Activated CD8-positive, alpha-beta T cell treated with anti-CD3 and anti-CD28 coated beads for 36 hours (primary cell): ENCODE results near the gene SLC4A1. TPM values are rescaled to one million over a fixed set of nuclear protein-coding genes. Genes with fewer than 3 reads are reported as not detected.

Experiments used
- ATAC-seq: fragments of 200-7000 bp; cut with Tn5 transposase; one replicate; pipeline ENCODE4 v1.10.0; 2021; ENCODE audit warnings: mild to moderate bottlenecking, moderate library complexity
- CTCF ChIA-PET: fragments of 350-600 bp; sonication (Branson Sonifier 250); formaldehyde crosslinking; loops from one replicate; lab custom pipeline; 2021; ENCODE audit warnings: antibody characterized with exemption; lab: Charles Lee
- POLR2A ChIA-PET: fragments of 350-600 bp; sonication (Branson Sonifier 250); formaldehyde crosslinking; loops from one replicate; lab custom pipeline; 2021; ENCODE audit warnings: antibody characterized with exemption; lab: Charles Lee
- DNase-seq: peaks from one replicate; pipeline ENCODE4 v3.0.0-alpha.2; 2020
- H3K27ac Mint-ChIP-seq: one replicate; pipeline ENCODE4 v1.8.0; 2021; ENCODE audit warnings: mild to moderate bottlenecking, mixed read lengths
- H3K27me3 Mint-ChIP-seq: one replicate; pipeline ENCODE4 v1.8.0; 2021; ENCODE audit warnings: mixed read lengths
- H3K36me3 Mint-ChIP-seq: one replicate; pipeline ENCODE4 v1.8.0; 2021; ENCODE audit warnings: low read depth, mixed read lengths
- H3K4me1 Mint-ChIP-seq: one replicate; pipeline ENCODE4 v1.8.0; 2021; ENCODE audit warnings: low read depth, mixed read lengths
- H3K4me3 Mint-ChIP-seq: one replicate; pipeline ENCODE4 v1.8.0; 2021; ENCODE audit warnings: mild to moderate bottlenecking, moderate library complexity, mixed read lengths
- H3K9me3 Mint-ChIP-seq: one replicate; pipeline ENCODE4 v1.8.0; 2021; ENCODE audit warnings: mixed read lengths
- intact Hi-C: fragments of 100-400 bp; cut with micrococcal nuclease; formaldehyde crosslinking; loops from one replicate; pipeline ENCODE4 v1.10.0; 2022
- total RNA-seq, 2 experiments: library from RNA; stranded (reverse); gene quantifications; one replicate each; pipeline ENCODE4 v1.2.3, GENCODE V29; 2021
- TF ChIP-seq, protein P1 (sequence below): fragments of 200-600 bp; IDR thresholded peaks from one replicate; pipeline ENCODE4 v1.8.0; 2022; ENCODE audit warnings: antibody characterized with exemption, mild to moderate bottlenecking

SLC4A1 gene
- total RNA-seq, 2 experiments from 2014 or later, result not detected

DNA sequence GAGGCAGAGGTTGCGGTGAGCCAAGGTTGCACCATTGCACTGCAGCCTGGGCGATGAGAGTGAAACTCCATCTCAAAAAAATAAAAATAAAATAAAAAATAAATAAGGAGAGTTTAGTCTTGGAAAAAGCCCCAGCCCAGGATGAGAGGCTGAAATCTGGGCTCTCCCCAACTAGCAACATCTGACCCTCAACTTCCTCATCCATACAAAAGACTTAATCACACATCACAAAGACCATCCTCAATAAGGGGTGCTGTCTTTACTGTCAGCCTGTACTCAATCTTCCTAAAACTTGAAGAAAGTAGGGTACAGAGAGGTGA, 11.4 kb upstream of the SLC4A1 start:
- CTCF ChIA-PET, result interaction anchor here (1.5 kb wide), 1 partner anchor 14 kb away, joined by 5 read pairs; no protein-coding TSS in a partner anchor
- POLR2A ChIA-PET, result interaction anchor here (0.8 kb wide), 2 partner anchors 108 to 158 kb away, joined by 3 to 4 read pairs; no protein-coding TSS in a partner anchor

GRCh38 chr17:44277976-44278375, 10.0 kb upstream of the SLC4A1 start:
- Mint-ChIP-seq H3K36me3 (no peaks in the 10 kb centered on the region), H3K4me3 (no peak overlapping the region), H3K4me1 (peaks cover 10% of the 10 kb centered on the region), H3K9me3 (no peaks in the 10 kb centered on the region), H3K27me3 (no peaks in the 10 kb centered on the region), H3K27ac (no peak overlapping the region)
- TF ChIP-seq, protein P1, sequence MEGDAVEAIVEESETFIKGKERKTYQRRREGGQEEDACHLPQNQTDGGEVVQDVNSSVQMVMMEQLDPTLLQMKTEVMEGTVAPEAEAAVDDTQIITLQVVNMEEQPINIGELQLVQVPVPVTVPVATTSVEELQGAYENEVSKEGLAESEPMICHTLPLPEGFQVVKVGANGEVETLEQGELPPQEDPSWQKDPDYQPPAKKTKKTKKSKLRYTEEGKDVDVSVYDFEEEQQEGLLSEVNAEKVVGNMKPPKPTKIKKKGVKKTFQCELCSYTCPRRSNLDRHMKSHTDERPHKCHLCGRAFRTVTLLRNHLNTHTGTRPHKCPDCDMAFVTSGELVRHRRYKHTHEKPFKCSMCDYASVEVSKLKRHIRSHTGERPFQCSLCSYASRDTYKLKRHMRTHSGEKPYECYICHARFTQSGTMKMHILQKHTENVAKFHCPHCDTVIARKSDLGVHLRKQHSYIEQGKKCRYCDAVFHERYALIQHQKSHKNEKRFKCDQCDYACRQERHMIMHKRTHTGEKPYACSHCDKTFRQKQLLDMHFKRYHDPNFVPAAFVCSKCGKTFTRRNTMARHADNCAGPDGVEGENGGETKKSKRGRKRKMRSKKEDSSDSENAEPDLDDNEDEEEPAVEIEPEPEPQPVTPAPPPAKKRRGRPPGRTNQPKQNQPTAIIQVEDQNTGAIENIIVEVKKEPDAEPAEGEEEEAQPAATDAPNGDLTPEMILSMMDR, result no peak
- ATAC-seq, result no peak
- ChIA-PET POLR2A (no interaction called here), CTCF (no interaction called here)
- intact Hi-C loops, result no loop called here
- DNase-seq, result no peak

More for the DNA sequence above, 11.4 kb upstream of the SLC4A1 start:
- Mint-ChIP-seq H3K36me3 (no peaks in the 10 kb centered on the region), H3K4me3 (no peak overlapping the region), H3K27me3 (no peaks in the 10 kb centered on the region), H3K27ac (no peak overlapping the region), H3K9me3 (no peaks in the 10 kb centered on the region), H3K4me1 (peaks cover 10% of the 10 kb centered on the region)
- no peak for ATAC-seq
- TF ChIP-seq, protein P1, result no peak
- no peak for DNase-seq
- intact Hi-C loops, result no loop called here

GRCh38 chr17:44273607-44274006, 5.7 kb upstream of the SLC4A1 start:
- DNase-seq (no peak), ATAC-seq (no peak)
- Mint-ChIP-seq H3K27me3 (no peaks in the 10 kb centered on the region), H3K27ac (no peak overlapping the region), H3K36me3 (no peaks in the 10 kb centered on the region), H3K4me3 (no peak overlapping the region), H3K9me3 (no peaks in the 10 kb centered on the region), H3K4me1 (no peaks in the 10 kb centered on the region)
- intact Hi-C loops, result no loop called here
- TF ChIP-seq, protein P1, result no peak
- ChIA-PET CTCF (no interaction called here), POLR2A (no interaction called here)

DNA sequence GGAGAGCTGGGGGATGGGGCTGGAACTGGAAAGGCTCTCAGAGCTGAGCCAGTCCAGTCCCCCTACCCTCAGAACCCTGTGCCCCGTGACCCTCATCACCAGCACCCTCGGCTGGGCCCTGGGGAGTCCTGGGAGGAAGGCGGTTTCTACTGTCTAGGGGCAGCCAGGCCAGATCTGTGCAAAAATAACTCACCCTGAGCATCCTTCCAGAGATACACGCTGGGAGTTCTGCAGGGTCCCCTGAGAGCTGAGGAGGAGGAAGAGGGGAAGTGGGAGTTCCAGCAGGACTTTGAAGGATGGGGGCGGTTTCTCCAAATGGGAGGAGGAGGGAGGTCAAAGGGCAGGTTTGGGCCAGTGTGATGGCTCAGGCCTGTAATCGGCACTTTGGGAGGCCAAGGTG, 5.0 kb upstream of the SLC4A1 start:
- no peaks in the 10 kb centered on the region for H3K27me3 Mint-ChIP-seq
- H3K27ac Mint-ChIP-seq, result no peak overlapping the region
- TF ChIP-seq, protein P1, result no peak
- ChIA-PET CTCF (interaction anchor here (1.1 kb wide), 1 partner anchor 15 kb away, joined by 3 read pairs; no protein-coding TSS in a partner anchor), POLR2A (no interaction called here)
- no peaks in the 10 kb centered on the region for H3K9me3 Mint-ChIP-seq
- H3K4me1 Mint-ChIP-seq, result no peaks in the 10 kb centered on the region
- no peak overlapping the region for H3K4me3 Mint-ChIP-seq
- H3K36me3 Mint-ChIP-seq, result no peaks in the 10 kb centered on the region
- ATAC-seq (no peak), DNase-seq (no peak)
- intact Hi-C loops, result no loop called here

DNA sequence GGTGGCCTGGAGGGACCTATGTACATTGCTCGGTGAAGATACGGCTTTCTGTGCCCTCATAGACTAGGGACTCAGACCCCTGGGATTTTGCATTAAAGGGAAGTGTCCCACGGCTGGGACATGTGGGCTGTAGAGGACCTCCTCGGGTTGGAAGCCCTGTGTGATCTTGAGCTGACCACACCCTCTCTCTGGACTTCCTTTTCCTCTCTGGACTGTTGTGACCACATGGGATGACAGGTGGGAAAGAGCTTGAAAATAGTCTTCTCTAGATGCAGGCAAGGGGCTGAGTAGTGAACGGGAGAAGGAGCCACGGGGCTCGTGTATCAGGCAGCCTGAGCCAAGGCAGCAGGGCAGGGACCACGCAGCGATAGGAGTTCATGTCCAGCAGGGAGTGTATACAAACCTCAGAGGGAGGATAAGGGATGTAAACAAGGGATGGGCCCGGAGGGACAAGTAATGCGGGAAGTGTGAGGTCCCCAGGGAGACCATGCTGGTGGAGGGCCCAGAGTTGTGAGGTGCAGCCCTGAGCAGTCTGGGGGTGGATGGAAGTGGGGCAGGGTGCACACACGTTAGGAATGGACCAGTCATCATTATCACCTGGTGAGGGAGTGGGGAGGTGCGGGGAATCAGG, 4.5 kb upstream of the SLC4A1 start:
- Mint-ChIP-seq H3K4me1 (no peaks in the 10 kb centered on the region), H3K27me3 (no peaks in the 10 kb centered on the region), H3K9me3 (no peaks in the 10 kb centered on the region), H3K27ac (no peak overlapping the region), H3K4me3 (no peak overlapping the region), H3K36me3 (no peaks in the 10 kb centered on the region)
- DNase-seq (no peak), ATAC-seq (no peak)
- CTCF ChIA-PET, result interaction anchor here (1.1 kb wide), 1 partner anchor 15 kb away, joined by 3 read pairs; no protein-coding TSS in a partner anchor
- POLR2A ChIA-PET, result interaction anchor here (0.7 kb wide), 1 partner anchor 69 kb away, joined by 3 read pairs; no protein-coding TSS in a partner anchor
- intact Hi-C loops, result no loop called here
- TF ChIP-seq, protein P1, result no peak
